A673 (cell line): Measurements from ENCODE around the gene ARHGAP6.

Experiments used
- CTCF ChIP-seq: fragments of 300-800, 200-600 bp; sonication (generic); conservative IDR thresholded peaks from 2 replicates; pipeline ENCODE4 v1.5.1; 2017; ENCODE audit warnings: low read depth, mild to moderate bottlenecking, antibody characterized with exemption, low read length, moderate library complexity, mixed read lengths
- EZH2 ChIP-seq: fragments of 200-600 bp; sonication (generic); IDR thresholded peaks from 2 replicates; pipeline ENCODE4 v1.6.1; 2017; ENCODE audit warnings: borderline replicate concordance, low read depth, mild to moderate bottlenecking, mixed read lengths, antibody characterized with exemption, low read length; ENCODE audit not compliant: poor library complexity, severe bottlenecking

GRCh38 chrX:11381464-11381863 is 284.3 kb downstream of the ARHGAP6 start:
- TF ChIP-seq CTCF (peak; percentile 70), EZH2 (no peak)
